ENCODE results near the gene HNRNPUL1. TPM values are rescaled to one million over a fixed set of nuclear protein-coding genes. Genes with fewer than 3 reads are reported as not detected.

The HNRNPUL1 gene
- total RNA-seq, 4 donors from 2014 or later = 148 to 207 (median 179) TPM

- peak; percentile 97 for DNase-seq (ENCODE audit: extremely low spot score)
- TF ChIP-seq POLR2AphosphoS5 (IDR thresholded peaks at IDR 0.05) (peak; percentile 91), CTCF (IDR thresholded peaks at IDR 0.05) (peak in 1 of 3 experiments; percentile 25), EP300 (IDR thresholded peaks at IDR 0.05) (no peak), POLR2A (IDR thresholded peaks at IDR 0.05; ENCODE audit: low read depth) (peak; percentile 33)
- peak within 1 kb of the TSS; percentile 74 to 94 (median 78) for H3K4me3 ChIP-seq
- H3K4me1 ChIP-seq = peaks cover 30 to 50% (median 42%) of the 10 kb centered on the region in 4 donors
- peak within 1 kb of the TSS; percentile 88 to 98 (median 95) for H3K27ac ChIP-seq (replicated peaks in 1 of 4)
- peaks cover 24 to 58% (median 50%) of the 10 kb centered on the region in 4 donors for H3K36me3 ChIP-seq
- H3K9me3 ChIP-seq = no peaks in the 10 kb centered on the region
- H3K27me3 ChIP-seq = no peaks in the 10 kb centered on the region
- WGBS = 0% methylated on average over 15 of the region's 47 CpGs
- intact Hi-C loops (cut with DNase I) = no loop called here
Observed at GRCh38 chr19:41310033-41310831, 46.1 kb downstream of the HNRNPUL1 start, which contains the start of gene CCDC97. Gene CCDC97, plus strand, starts transcription at chr19:41310172. Its CDS starts 139 bp downstream, at chr19:41310311.

GRCh38 chr19:41311072-41311471 lies 46.9 kb downstream of the HNRNPUL1 start:
- Histone ChIP-seq H3K9me3 (no peaks in the 10 kb centered on the region), H3K4me1 (peaks cover 30 to 50% (median 42%) of the 10 kb centered on the region in 4 donors), H3K4me3 (peak overlapping the region; percentile 74 to 94 (median 78)), H3K36me3 (peaks cover 17 to 58% (median 50%) of the 10 kb centered on the region in 4 donors), H3K27ac (replicated peaks in 1 of 4) (peak overlapping the region; percentile 88 to 98 (median 95)), H3K27me3 (no peaks in the 10 kb centered on the region)
- no peak for TF ChIP-seq POLR2AphosphoS5 (IDR thresholded peaks at IDR 0.05)
- no peak for TF ChIP-seq POLR2A (IDR thresholded peaks at IDR 0.05; ENCODE audit: low read depth)
- no peak for DNase-seq (ENCODE audit: extremely low spot score)
- WGBS = 59% methylated on average over 5 of the region's 5 CpGs
- intact Hi-C loops (cut with DNase I) = no loop called here

GRCh38 chr19:41311613-41312012 lies 47.4 kb downstream of the HNRNPUL1 start:
- Histone ChIP-seq H3K9me3 (no peaks in the 10 kb centered on the region), H3K36me3 (peaks cover 17 to 58% (median 50%) of the 10 kb centered on the region in 4 donors), H3K4me3 (peak overlapping the region in 2 of 4 donors; percentile 74 to 82), H3K27me3 (no peaks in the 10 kb centered on the region), H3K27ac (replicated peaks in 1 of 4) (peak overlapping the region in 1 of 4 donors; percentile 98), H3K4me1 (peaks cover 30 to 50% (median 42%) of the 10 kb centered on the region in 4 donors)
- WGBS = 89% methylated on average over 8 of the region's 8 CpGs
- TF ChIP-seq EP300 (IDR thresholded peaks at IDR 0.05) = no peak
- TF ChIP-seq CTCF (IDR thresholded peaks at IDR 0.05) = no peak
- TF ChIP-seq POLR2A (IDR thresholded peaks at IDR 0.05; ENCODE audit: low read depth) = no peak
- no peak for TF ChIP-seq POLR2AphosphoS5 (IDR thresholded peaks at IDR 0.05)
- no peak for DNase-seq (ENCODE audit: extremely low spot score)
- intact Hi-C loops (cut with DNase I) = no loop called here

- no peaks in the 10 kb centered on the region for H3K27me3 ChIP-seq
- WGBS = 90% methylated on average over 12 of the region's 24 CpGs
- H3K4me1 ChIP-seq = peaks cover 5 to 22% (median 14%) of the 10 kb centered on the region in 4 donors
- no peaks in the 10 kb centered on the region for H3K9me3 ChIP-seq
- intact Hi-C loops (cut with DNase I) = loop anchor here (5.0 kb wide), 1 partner anchor 36 kb away; the partner anchor contains the start of gene TGFB1
- no peak for TF ChIP-seq CTCF (IDR thresholded peaks at IDR 0.05)
- no peak for TF ChIP-seq POLR2A (IDR thresholded peaks at IDR 0.05; ENCODE audit: low read depth)
- TF ChIP-seq EP300 (IDR thresholded peaks at IDR 0.05) = no peak
- no peak for TF ChIP-seq POLR2AphosphoS5 (IDR thresholded peaks at IDR 0.05)
- no peak for DNase-seq (ENCODE audit: extremely low spot score)
- no peak overlapping the region for H3K4me3 ChIP-seq
- no peak overlapping the region for H3K27ac ChIP-seq (replicated peaks in 1 of 4)
- peaks cover 40 to 90% (median 83%) of the 10 kb centered on the region in 4 donors for H3K36me3 ChIP-seq
Observed at GRCh38 chr19:41316306-41316920, 52.2 kb downstream of the HNRNPUL1 start.
